CD4-positive, alpha-beta T cell (primary cell): ENCODE results near the gene PLCB1. TPM values are rescaled to one million over a fixed set of nuclear protein-coding genes. Genes with fewer than 3 reads are reported as not detected.
"Not testable (repeated sequence)": the region's sequence is repeated elsewhere in the genome, so short reads cannot be mapped to it uniquely, and the experiment has no call there.

Experiments used
- ATAC-seq: fragments of 200-7000 bp; cut with Tn5 transposase; one replicate; pipeline ENCODE4 v1.10.0; 2022; ENCODE audit warnings: mild to moderate bottlenecking; ENCODE audit not compliant: poor library complexity
- CTCF ChIA-PET: fragments of 350-600 bp; sonication (Branson Sonifier 250); formaldehyde crosslinking; loops from one replicate; lab custom pipeline; 2021; ENCODE audit warnings: antibody characterized with exemption, inconsistent platforms; lab: Charles Lee
- POLR2A ChIA-PET: fragments of 350-600 bp; sonication (Branson Sonifier 250); formaldehyde crosslinking; loops from one replicate; lab custom pipeline; 2021; ENCODE audit warnings: antibody characterized with exemption, inconsistent platforms; lab: Charles Lee
- DNase-seq, 14 experiments: peaks; one replicate each; pipeline ENCODE4 v3.0.0-alpha.2; 2013 to 2020; ENCODE audit warnings: mixed read lengths in 2 of 14
- H3K27ac ChIP-seq, 2 donors: one replicate each; pipeline versions ENCODE4 v1.5.1 to v1.7.0; 2013; ENCODE audit warnings: low read length in 2 of 2, low read depth in 1 of 2, mild to moderate bottlenecking in 1 of 2
- H3K27me3 ChIP-seq, 2 experiments: 1 replicate in 1 of 2; 2 replicates in 1 of 2; pipeline versions ENCODE4 v1.6.1 to v1.7.0; 2013; ENCODE audit warnings: low read length in 2 of 2, control low read depth in 1 of 2, mild to moderate bottlenecking in 1 of 2, moderate library complexity in 1 of 2; ENCODE audit not compliant: insufficient read depth in 2 of 2, control insufficient read depth in 1 of 2
- H3K36me3 ChIP-seq: one replicate; pipeline ENCODE4 v1.6.1; 2013; ENCODE audit warnings: low read length, control low read depth; ENCODE audit not compliant: insufficient read depth
- H3K4me1 ChIP-seq: one replicate; pipeline ENCODE4 v1.6.1; 2013; ENCODE audit warnings: low read length, control low read depth; ENCODE audit not compliant: insufficient read depth
- H3K4me3 ChIP-seq: one replicate; pipeline ENCODE4 v1.5.1; 2013; ENCODE audit warnings: mild to moderate bottlenecking, low read length, moderate library complexity
- H3K9me3 ChIP-seq, 2 experiments: 1 replicate in 1 of 2; 2 replicates in 1 of 2; pipeline versions ENCODE4 v1.6.1 to v1.7.0; 2013; ENCODE audit warnings: low read length in 2 of 2, mild to moderate bottlenecking in 2 of 2, control low read depth in 1 of 2, moderate library complexity in 1 of 2; ENCODE audit not compliant: control insufficient read depth in 1 of 2, insufficient read depth in 1 of 2
- H3K27ac Mint-ChIP-seq: one replicate; pipeline ENCODE4 v1.8.0; 2020; ENCODE audit warnings: mixed read lengths
- H3K27me3 Mint-ChIP-seq: one replicate; pipeline ENCODE4 v1.8.0; 2021; ENCODE audit warnings: mixed read lengths
- H3K36me3 Mint-ChIP-seq: one replicate; pipeline ENCODE4 v1.8.0; 2021; ENCODE audit warnings: low read depth, mixed read lengths
- H3K4me1 Mint-ChIP-seq: one replicate; pipeline ENCODE4 v1.8.0; 2021; ENCODE audit warnings: low read depth, mixed read lengths
- H3K4me3 Mint-ChIP-seq: one replicate; pipeline ENCODE4 v1.8.0; 2020; ENCODE audit warnings: mild to moderate bottlenecking, mixed read lengths
- H3K9me3 Mint-ChIP-seq: one replicate; pipeline ENCODE4 v1.8.0; 2020; ENCODE audit warnings: mixed read lengths
- CTCF ChIP-seq: fragments of 200-600 bp; IDR thresholded peaks from one replicate; pipeline ENCODE4 v1.8.0; 2022; ENCODE audit warnings: antibody characterized with exemption, mild to moderate bottlenecking
- intact Hi-C, 2 experiments: fragments of 100-400 bp; cut with DNase I in 1 of 2; cut with micrococcal nuclease in 1 of 2; formaldehyde crosslinking; loops; one replicate each; pipeline versions ENCODE4 v1.15.1 to v1.9.0; 2023 to 2025; cut with DNase I, micrococcal nuclease
- total RNA-seq, 174 experiments: library from RNA in 2 of 174; stranded (reverse) in 2 of 174; gene quantifications; one replicate each; pipeline ENCODE4 v1.2.3 and lab custom pipeline; 2021 to 2026

The PLCB1 gene
- total RNA-seq, 2 experiments from 2014 or later = 3.8 to 5.6 TPM

- no peaks in the 10 kb centered on the region for H3K36me3 ChIP-seq
- POLR2A ChIA-PET = no interaction called here
- no peaks in the 10 kb centered on the region for H3K4me1 Mint-ChIP-seq
- CTCF ChIA-PET = interaction anchor here (1.2 kb wide), 1 partner anchor 71 kb away, joined by 3 read pairs; no protein-coding TSS in a partner anchor
- H3K27ac Mint-ChIP-seq = no peak overlapping the region
- H3K27me3 ChIP-seq = no peaks in the 10 kb centered on the region
- H3K4me3 ChIP-seq = no peak overlapping the region
- intact Hi-C loops = no loop called here
- no peaks in the 10 kb centered on the region for H3K27me3 Mint-ChIP-seq
- H3K27ac ChIP-seq = no peak overlapping the region
- TF ChIP-seq CTCF = no peak
- no peaks in the 10 kb centered on the region for H3K36me3 Mint-ChIP-seq
- H3K9me3 Mint-ChIP-seq = no peaks in the 10 kb centered on the region
- DNase-seq (no peak), ATAC-seq (no peak)
- no peaks in the 10 kb centered on the region for H3K9me3 ChIP-seq
- no peak overlapping the region for H3K4me3 Mint-ChIP-seq
- H3K4me1 ChIP-seq = no peaks in the 10 kb centered on the region
Observed at GRCh38 chr20:8812817-8813216, 680.8 kb downstream of the PLCB1 start.

- Mint-ChIP-seq H3K9me3 (peaks cover 2% of the 10 kb centered on the region), H3K4me3 (no peak overlapping the region), H3K4me1 (no peaks in the 10 kb centered on the region), H3K36me3 (no peaks in the 10 kb centered on the region), H3K27me3 (no peaks in the 10 kb centered on the region), H3K27ac (no peak overlapping the region)
- intact Hi-C loops = no loop called here
- Histone ChIP-seq H3K4me3 (no peak overlapping the region), H3K36me3 (no peaks in the 10 kb centered on the region), H3K27ac (no peak overlapping the region), H3K9me3 (no peaks in the 10 kb centered on the region), H3K4me1 (no peaks in the 10 kb centered on the region), H3K27me3 (no peaks in the 10 kb centered on the region)
- no peak for ATAC-seq
- no peak for DNase-seq
- no peak for TF ChIP-seq CTCF
- POLR2A ChIA-PET = no interaction called here
- CTCF ChIA-PET = no interaction called here
Observed at GRCh38 chr20:8815208-8815607, 683.1 kb downstream of the PLCB1 start.

GRCh38 chr20:8829256-8829655 lies 697.2 kb downstream of the PLCB1 start:
- Histone ChIP-seq H3K4me3 (no peak overlapping the region), H3K36me3 (no peaks in the 10 kb centered on the region), H3K4me1 (no peaks in the 10 kb centered on the region), H3K27me3 (no peaks in the 10 kb centered on the region), H3K27ac (no peak overlapping the region), H3K9me3 (no peaks in the 10 kb centered on the region)
- no peaks in the 10 kb centered on the region for H3K27me3 Mint-ChIP-seq
- intact Hi-C loops = no loop called here
- no peak for DNase-seq
- no peak overlapping the region for H3K27ac Mint-ChIP-seq
- H3K4me1 Mint-ChIP-seq = no peaks in the 10 kb centered on the region
- no peaks in the 10 kb centered on the region for H3K36me3 Mint-ChIP-seq
- ChIA-PET POLR2A (no interaction called here), CTCF (no interaction called here)
- no peak for ATAC-seq
- H3K9me3 Mint-ChIP-seq = no peaks in the 10 kb centered on the region
- TF ChIP-seq CTCF = no peak
- H3K4me3 Mint-ChIP-seq = no peak overlapping the region

GRCh38 chr20:8834294-8834693 lies 702.2 kb downstream of the PLCB1 start:
- H3K4me3 Mint-ChIP-seq, H3K27ac Mint-ChIP-seq, H3K9me3 Mint-ChIP-seq, H3K4me1 ChIP-seq, CTCF ChIA-PET, intact Hi-C loops, H3K27me3 ChIP-seq, DNase-seq, ATAC-seq, H3K4me3 ChIP-seq, POLR2A ChIA-PET, H3K27ac ChIP-seq, H3K9me3 ChIP-seq, H3K27me3 Mint-ChIP-seq, H3K36me3 ChIP-seq, H3K36me3 Mint-ChIP-seq, H3K4me1 Mint-ChIP-seq: not testable (repeated sequence)
